GM18508 (cell line): Measurements from ENCODE around the gene MRI1.
"Not testable (repeated sequence)": the region's sequence is repeated elsewhere in the genome, so short reads cannot be mapped to it uniquely, and the experiment has no call there.

Experiments used
- ATAC-seq: cut with Tn5 transposase; IDR thresholded peaks from one replicate; pipeline ENCODE4 v1.9.1; 2021; ENCODE audit warnings: moderate number of reproducible peaks; ENCODE audit not compliant: insufficient read depth, unreplicated experiment

Gene MRI1

DNA sequence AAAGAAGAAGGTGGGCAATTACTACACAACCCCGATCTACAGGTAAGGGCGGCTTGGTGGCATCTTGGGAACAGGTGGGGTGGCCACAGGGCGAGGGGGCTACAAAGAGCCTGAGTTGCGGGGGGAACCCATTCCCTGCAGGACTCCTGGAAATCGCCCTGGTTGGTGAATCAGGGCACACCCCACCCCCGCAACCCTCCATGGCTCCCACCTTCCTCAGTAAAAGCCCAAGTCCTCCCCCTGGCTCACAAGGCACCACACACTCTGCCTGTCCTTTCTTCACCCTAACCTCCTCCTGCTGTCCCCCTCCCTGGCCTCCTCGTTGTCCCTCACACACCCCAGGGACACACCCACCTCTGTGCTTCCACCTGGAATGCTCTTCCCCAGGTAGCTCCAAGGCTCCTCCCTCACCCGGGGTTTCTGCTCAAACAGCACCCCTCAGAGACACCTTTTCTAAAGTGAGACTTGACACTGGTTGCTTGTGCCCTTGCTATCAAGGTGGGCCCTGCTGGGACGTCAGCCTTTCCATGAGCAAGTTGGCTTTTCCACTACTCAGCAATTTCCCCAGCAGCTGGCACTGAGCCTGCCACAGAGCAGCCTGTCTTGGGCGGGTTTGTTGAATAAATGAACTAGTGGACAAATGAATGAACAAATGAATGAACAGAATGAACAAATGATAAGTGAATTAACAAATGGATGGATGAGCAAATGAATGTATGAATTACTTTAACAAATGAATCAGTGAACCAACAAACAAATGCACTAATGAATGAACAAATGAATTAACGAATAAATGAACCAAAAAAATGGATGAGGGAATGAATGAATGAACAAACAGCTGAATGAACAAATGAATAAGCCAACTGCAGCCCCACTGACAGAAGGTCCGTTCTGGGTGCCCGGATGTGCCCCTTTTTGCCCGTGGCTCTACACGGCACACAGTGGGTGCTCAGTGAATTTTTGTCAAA is 6.2 kb upstream of the MRI1 start:
- ATAC-seq: no peak

DNA sequence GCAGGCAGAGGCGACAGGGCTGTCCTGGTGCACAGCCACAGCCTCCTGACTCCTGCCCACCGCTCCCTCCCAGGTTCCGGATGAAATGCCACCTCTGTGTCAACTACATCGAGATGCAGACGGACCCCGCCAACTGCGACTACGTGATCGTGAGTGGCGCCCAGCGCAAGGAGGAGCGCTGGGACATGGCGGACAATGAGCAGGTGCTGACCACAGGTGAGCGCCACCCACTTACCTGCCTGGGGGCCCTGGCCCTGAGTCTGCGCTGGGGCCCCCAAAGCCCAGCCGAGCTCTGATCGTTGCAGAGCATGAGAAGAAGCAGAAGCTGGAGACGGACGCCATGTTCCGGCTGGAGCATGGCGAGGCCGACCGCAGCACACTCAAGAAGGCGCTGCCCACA is 5.5 kb upstream of the MRI1 start:
- no peak for ATAC-seq

DNA sequence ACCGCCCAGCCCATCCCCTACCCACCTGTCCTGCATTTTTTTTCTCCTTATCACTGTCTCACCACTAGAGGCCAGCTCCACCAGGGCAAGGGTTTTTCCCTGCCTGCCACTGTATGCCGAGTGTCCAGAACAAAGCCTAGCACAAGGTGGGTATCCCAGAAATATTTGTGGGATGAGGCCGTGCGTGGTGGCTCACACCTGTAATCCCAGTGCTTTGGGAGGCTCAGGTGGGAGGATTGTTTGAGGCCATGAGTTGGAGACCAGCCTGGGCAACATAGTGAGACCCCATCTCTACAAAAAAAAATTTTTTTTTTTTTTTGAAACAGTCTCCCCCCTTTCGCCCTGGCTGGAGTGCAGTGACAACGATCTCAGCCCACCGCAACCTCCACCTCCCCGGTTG is 2.9 kb upstream of the MRI1 start:
- no peak for ATAC-seq

DNA sequence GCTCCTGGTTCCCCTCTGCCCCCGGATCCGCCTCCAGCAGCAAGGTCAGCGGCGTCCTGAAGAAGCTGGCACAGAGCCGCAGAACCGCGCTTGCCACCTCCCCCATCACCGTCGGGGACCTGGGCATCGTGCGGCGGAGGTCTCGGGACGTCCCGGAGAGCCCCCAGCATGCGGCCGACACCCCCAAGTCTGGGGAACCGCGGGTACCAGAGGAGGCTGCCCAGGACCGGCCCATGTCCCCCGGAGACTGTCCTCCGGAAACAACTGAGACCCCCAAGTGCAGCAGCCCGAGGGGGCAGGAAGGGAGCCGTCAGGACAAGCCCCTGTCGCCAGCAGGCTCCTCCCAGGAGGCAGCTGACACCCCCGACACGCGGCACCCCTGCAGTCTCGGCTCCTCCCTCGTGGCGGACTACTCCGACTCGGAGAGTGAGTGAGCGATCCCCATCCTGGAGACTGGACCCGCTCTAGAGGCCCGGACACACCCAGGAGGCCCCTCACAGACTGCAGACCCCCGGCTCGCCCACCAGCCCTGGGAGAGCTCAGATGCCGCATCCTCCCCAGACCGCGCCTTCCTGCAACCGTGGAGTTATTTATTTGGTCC is 1.6 kb upstream of the MRI1 start:
- ATAC-seq: no peak

DNA sequence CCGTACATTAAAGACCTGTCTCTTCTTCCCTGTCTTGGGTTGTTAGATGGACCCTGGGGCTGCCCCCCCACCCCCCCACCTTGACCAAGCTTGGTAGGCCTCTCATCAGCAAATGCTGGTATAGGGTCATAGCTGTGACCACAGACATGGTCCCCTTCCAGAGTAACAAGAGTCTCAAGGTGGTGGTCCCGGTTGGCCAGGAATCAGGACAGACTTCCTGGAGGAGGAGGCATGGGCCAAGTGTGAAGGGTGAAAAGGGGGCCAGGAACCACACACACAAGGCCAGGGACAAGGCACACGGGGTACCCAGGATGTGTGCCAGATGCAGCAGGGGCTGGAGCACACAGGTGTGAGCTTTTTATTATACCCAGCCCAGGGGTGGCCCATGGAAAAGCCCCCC is 1.1 kb upstream of the MRI1 start:
- ATAC-seq: no peak

DNA sequence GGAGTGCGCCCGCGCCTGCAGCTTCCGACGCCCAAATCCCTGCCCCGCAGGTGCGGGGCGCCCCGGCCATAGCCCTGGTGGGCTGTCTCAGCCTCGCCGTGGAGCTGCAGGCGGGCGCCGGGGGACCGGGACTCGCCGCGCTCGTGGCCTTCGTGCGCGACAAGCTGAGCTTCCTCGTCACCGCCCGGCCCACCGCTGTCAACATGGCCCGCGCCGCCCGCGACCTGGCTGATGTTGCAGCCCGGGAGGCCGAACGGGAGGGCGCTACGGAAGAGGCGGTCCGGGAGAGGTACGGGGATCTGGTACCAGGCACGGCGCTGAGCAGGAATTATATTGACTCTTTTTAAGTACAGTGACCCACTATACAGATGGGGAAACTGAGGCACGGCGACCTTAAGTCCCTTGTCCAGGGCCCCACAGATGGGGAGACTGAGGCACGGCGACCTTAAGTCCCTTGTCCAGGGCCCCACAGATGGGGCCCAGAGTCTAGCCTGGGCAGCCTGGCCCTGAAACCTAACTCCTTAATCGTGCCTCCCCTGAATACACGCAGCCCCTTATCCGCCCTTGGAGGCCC is 586 bp downstream of the MRI1 start:
- no peak for ATAC-seq

DNA sequence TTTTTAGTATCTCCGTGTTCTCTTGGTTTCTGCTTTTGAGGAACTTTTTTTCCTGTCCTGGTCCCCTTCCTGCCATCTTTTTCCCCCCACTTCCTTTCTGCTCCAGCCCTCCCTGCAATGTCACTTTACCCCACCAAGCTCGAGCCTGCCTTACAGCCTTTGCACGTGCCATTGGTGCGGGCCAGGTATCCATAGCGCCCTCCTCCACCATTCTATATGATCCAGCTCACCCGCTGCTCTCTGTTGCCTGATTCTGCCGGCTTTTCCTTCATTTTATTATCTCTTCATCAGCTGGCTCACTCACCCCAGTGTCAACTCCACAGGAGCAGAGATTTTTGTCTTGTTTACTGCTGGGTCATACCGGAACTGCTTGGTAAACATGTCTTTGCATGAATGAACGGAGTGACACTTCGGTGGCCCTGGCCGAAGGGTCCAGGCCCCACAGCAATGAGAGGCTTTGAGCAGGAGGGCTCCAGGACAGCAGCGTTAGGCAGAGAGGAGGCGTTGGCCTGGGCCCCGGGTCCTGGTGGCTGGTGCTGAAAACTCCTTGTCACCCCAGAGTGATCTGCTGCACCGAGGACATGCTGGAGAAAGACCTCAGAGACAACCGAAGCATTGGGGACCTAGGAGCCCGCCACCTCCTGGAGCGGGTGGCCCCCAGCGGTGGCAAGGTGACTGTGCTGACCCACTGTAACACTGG is 1.2 kb downstream of the MRI1 start:
- no peak for ATAC-seq

DNA sequence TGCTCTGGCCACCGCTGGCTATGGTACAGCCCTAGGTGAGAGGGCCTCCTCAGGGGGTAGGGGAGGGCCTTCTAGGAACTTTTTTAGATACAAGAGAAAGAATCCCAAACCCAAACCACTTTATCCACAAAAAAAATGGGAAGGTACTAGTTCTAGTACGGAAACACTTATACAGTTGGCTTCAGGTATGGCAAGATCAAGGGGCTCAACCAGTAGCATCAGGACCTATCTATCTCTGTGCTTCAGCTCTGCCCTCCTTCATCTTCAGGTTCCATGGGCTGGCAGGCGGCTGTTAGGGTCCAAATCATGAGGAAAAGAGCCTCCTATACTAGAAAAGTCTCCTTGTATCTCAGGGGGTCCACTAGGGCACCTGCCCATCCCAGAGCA is 1.8 kb downstream of the MRI1 start:
- no peak for ATAC-seq

DNA sequence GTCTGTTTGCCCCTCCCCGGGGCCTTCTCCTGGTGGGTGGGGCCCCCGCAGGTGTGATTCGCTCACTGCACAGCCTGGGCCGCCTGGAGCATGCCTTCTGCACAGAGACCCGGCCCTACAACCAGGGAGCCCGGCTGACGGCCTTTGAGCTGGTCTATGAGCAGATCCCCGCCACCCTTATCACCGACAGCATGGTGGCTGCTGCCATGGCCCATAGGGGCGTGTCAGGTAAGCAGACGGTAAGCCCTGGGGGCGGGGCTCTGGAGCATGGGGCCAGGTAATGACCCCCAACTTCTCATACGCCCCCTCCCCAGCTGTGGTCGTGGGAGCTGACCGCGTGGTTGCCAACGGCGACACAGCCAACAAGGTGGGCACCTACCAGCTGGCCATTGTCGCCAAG is 4.2 kb downstream of the MRI1 start:
- ATAC-seq: no peak

DNA sequence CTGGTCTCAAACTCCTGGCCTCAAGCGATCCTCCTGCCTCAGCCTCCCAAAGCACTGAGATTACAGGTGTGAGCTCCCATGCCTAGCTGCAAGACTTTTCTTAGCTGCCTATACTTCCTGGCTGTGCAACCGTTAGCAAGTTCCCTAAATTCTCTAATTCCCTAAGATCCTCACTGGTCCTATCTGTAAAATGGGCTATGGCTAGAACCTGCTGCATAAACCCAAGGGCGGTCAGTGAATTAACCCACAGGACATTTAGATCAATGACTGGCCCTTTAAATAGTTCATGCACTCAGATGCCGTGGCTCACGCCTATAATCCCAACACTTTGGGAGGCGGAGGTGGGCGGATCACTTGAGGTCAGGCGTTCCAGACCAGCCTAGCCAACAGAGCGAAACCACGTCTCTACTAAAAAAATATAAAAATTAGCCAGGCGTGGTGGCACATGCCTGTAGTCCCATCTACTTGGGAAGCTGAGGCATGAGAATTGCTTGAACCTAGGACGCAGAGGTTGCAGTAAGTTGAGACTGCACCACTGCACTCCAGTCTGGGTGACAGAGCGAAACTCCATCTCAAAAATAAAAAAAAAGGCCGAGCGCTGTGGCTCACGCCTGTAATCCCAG is 5.8 kb downstream of the MRI1 start:
- ATAC-seq: no peak

DNA sequence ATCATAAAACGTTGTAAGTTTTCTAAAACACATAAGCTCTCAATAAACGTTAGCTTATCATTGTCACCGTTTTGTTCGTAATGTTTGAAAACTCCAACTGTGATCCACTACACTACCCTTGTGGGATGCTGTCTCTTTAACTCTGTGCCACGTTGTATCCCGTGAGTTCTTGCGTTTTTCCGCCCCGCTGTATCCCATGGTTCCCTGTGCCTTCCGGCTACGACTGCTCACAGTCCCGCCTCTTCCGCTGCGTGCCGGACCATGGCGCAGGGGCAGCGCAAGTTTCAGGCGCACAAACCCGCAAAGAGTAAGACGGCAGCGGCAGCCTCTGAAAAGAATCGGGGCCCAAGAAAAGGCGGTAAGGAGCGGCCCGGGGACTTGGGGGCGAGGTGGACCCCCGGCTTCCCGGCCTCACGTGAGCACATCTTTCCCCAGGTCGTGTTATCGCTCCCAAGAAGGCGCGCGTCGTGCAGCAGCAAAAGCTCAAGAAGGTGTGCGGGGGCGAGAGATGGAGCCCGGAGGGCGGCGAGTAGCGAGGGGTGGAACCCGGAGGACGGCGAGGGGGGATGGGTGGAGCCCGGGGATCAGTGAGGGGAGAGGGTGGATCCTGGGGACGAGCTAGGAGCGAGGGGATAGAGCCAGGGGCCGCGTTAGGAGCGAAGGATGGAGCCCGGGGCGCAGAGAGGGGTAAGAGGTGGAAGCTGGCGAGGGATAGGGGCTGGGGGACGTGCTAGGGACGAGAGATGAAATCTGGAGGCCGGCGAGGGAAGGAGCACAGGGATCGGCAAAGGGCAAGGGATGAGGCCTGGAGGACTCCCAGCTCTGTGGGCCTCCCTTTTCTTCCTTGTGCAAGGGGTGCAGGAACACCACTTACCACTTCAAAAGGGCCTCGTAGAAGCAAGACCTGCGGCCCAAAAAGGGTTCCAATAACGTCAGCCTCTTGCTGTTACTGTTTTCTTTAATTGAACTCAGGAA is 10.2 kb downstream of the MRI1 start, which contains the start of gene C19orf53:
Gene C19orf53, plus strand, starts transcription at position 240 of the 975 bp plus-strand sequence. Its CDS starts 22 bp downstream, at position 262.
- ATAC-seq: peak; percentile 63

DNA sequence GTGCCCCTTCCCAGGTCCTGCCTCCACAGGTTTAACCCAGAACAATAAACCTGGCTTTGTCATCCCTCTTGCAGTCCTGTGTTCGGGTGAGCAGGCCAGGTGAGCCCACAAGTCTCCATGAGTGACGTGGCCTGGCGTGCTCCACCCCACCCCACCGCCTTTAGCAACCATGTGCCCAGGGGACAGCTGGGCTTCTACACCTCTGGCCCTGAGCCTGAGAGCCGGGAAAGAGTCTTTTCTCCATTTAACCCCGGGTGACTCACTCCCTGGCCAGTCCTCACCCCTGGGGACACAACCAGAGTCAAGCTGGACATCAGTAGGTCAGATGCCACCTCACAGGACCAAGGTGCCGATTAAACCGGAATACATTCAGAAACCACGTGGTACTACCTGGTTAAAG is 14.1 kb downstream of the MRI1 start:
- no peak for ATAC-seq

DNA sequence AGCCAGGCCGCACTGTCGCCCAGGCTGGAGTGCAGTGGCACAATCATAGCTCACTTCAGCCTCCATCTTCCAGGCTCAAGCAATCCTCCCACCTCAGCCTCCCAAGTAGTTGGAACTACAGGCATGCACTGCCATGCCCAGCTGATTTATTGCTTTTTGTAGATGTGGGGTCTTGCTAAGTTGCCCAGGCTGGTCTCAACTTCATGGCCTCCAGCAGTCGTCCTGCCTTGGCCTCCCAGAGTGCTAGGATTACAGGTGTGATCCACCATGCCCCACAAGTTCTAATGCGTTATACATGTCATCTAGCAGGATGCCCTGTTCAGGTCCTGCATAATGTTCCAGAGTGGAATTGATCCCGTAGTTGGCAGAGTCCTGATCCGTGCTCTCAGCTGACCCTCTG is 14.5 kb downstream of the MRI1 start:
- no peak for ATAC-seq

DNA sequence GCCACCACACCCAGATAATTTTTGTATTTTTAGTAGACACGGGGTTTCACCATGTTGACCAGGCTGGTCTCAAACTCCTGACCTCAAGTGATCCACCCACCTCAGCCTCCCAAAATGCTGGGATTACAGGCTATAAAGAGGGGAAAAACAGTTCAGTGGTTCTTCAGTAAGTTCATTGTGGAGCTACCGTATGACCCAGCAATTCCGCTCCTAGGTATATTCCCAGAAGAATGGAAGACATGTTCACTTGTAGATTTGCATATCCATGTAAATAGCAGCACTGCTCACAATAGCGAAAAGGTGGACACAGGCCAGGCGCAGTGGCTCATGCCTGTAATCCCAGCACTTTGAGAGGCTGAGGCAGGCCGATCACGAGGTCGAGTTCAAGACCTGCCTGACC is 15.5 kb downstream of the MRI1 start:
- not testable (repeated sequence) for ATAC-seq

DNA sequence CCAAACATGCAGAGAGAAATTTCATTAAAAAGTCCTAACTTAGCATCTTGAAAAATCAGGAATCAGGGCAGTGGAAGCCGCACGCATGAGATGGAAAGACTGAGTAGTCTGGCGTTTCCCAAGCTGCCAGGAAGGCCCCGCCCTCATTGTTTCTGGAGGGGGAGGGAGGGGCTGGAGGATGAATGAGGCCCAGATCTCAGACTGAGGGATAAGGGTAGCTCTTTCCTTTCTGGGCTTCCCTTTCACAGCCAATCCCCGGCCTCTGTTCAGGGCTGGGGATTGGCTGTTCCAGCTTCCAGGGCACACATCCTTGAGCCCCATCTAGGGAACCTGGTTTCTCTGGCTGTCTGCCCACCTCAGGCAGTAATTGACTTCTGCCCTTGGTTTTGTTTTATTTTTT is 17.2 kb downstream of the MRI1 start:
- ATAC-seq: no peak

DNA sequence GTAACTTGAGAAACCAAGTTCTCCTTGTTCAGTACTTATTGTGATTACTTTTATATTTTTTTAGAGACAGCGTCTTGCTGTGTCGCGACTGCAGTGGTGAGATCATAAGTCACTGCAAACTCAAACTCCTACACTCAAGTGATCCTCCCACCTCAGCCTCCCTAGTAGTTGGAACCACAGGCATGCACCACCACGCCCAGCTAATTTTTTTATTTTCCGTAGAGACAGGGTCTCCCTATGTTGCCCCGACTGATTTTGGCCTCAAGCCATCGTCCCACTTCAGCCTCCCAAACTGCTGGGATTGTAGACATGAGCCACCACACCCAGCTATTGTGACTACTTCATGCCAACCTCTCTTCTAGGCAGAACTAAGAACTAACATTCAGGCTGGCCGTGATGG is 18.2 kb downstream of the MRI1 start:
- no peak for ATAC-seq

DNA sequence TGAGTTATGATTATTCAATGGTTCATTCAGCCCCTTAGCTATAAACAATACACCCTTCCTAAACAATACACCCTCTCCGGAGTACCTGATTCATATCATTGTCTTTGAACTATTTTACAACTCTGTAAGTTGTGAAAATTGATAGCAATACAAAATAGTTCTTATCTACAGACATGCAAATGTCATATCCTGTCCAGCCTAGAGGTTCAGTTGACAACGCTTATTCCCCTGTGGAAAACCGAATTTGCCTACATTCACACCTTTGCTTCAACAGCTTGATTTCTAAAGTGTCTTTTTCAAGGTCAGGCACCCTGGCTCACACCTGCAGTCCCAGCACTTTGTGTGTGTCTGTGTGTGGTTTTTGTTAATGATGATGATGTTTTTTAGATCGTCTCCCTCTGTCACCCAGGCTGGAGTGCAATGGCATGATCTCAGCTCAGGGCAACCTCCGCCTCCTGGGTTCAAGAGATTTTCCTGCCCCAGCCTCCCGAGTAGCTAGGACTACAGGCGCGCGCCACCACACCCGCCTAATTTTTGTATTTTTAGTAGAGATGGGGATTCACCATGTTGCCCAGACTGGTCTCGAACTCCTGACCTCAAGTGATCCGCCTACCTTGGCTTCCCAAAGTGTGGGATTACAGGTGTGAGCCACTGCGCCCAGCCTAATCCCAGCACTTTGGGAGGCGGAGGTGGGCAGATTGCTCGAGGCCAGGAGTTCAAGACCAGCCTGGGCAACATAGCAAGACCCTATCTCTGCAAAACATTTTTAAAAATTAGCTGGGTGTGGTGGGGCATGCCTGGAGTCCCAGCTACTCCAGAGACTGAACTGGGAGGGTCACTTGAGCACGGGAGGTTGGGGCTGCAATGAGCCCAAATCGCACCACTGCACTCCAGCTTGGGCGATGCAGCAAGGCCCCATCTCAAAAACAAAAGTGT is 19.5 kb downstream of the MRI1 start:
- no peak for ATAC-seq
